ENCODE measurements around the gene CHPT1. TPM values are rescaled to one million over a fixed set of nuclear protein-coding genes. Genes with fewer than 3 reads are reported as not detected.
"Not testable (repeated sequence)": the region's sequence is repeated elsewhere in the genome, so short reads cannot be mapped to it uniquely, and the experiment has no call there.

Gene CHPT1
- total and polyA plus RNA-seq, 2 donors (not counting 1 experiment from before 2014, with no cell fraction given): 34.8 to 62.9 TPM

- Histone ChIP-seq H3K27ac (ENCODE audit: insufficient read depth, low read length) (no peak overlapping the region), H3K4me2 (ENCODE audit: extremely low read depth, insufficient read depth, low read length) (no peak overlapping the region), H2AFZ (ENCODE audit: low read length) (no peak overlapping the region), H3K27me3 (ENCODE audit: control insufficient read depth, insufficient read depth, low read length) (no peaks in the 10 kb centered on the region), H3K9me3 (ENCODE audit: control insufficient read depth, insufficient read depth, low read depth, low read length) (no peaks in the 10 kb centered on the region), H3K36me3 (ENCODE audit: control insufficient read depth, insufficient read depth, low read length) (no peaks in the 10 kb centered on the region), H4K20me1 (ENCODE audit: control insufficient read depth, extremely low read depth, insufficient read depth, low read length) (no peaks in the 10 kb centered on the region), H3K4me3 (replicated peaks in 1 of 4; ENCODE audit: control extremely low read depth in 1 of 4, insufficient read depth in 1 of 4, low read depth in 3 of 4, low read length in 4 of 4) (no peak overlapping the region), H3K4me1 (ENCODE audit: control insufficient read depth, extremely low read depth, insufficient read depth, low read length) (no peaks in the 10 kb centered on the region), H3K9ac (ENCODE audit: insufficient read depth, low read length) (no peak overlapping the region), H3K79me2 (ENCODE audit: control insufficient read depth, insufficient read depth, low read length) (no peaks in the 10 kb centered on the region)
- no peak for DNase-seq (ENCODE audit: low read depth in 2 of 2)
- no peak for TF ChIP-seq CTCF (conservative IDR thresholded peaks at IDR 0.05 in 1 of 2, IDR thresholded peaks at IDR 0.05 in 1 of 2; ENCODE audit: low read depth in 1 of 2, low read length in 2 of 2)
- no peak for TF ChIP-seq EZH2 (IDR thresholded peaks at IDR 0.05; ENCODE audit: low read length, missing control alignments)
Observed at GRCh38 chr12:101678081-101678480, 19.4 kb upstream of the CHPT1 start.

GRCh38 chr12:101680240-101680639 lies 17.2 kb upstream of the CHPT1 start:
- Histone ChIP-seq H3K36me3 (ENCODE audit: control insufficient read depth, insufficient read depth, low read length) (no peaks in the 10 kb centered on the region), H3K9ac (ENCODE audit: insufficient read depth, low read length) (no peak overlapping the region), H3K4me2 (ENCODE audit: extremely low read depth, insufficient read depth, low read length) (no peak overlapping the region), H3K27me3 (ENCODE audit: control insufficient read depth, insufficient read depth, low read length) (no peaks in the 10 kb centered on the region), H4K20me1 (ENCODE audit: control insufficient read depth, extremely low read depth, insufficient read depth, low read length) (no peaks in the 10 kb centered on the region), H3K27ac (ENCODE audit: insufficient read depth, low read length) (no peak overlapping the region), H2AFZ (ENCODE audit: low read length) (no peak overlapping the region), H3K4me3 (replicated peaks in 1 of 4; ENCODE audit: control extremely low read depth in 1 of 4, insufficient read depth in 1 of 4, low read depth in 3 of 4, low read length in 4 of 4) (no peak overlapping the region), H3K4me1 (ENCODE audit: control insufficient read depth, extremely low read depth, insufficient read depth, low read length) (no peaks in the 10 kb centered on the region), H3K9me3 (ENCODE audit: control insufficient read depth, insufficient read depth, low read depth, low read length) (no peaks in the 10 kb centered on the region), H3K79me2 (ENCODE audit: control insufficient read depth, insufficient read depth, low read length) (no peaks in the 10 kb centered on the region)
- DNase-seq (ENCODE audit: low read depth in 2 of 2): no peak
- TF ChIP-seq CTCF (conservative IDR thresholded peaks at IDR 0.05 in 1 of 2, IDR thresholded peaks at IDR 0.05 in 1 of 2; ENCODE audit: low read depth in 1 of 2, low read length in 2 of 2): no peak
- no peak for TF ChIP-seq EZH2 (IDR thresholded peaks at IDR 0.05; ENCODE audit: low read length, missing control alignments)

GRCh38 chr12:101680647-101681046 lies 16.8 kb upstream of the CHPT1 start:
- no peak overlapping the region for H3K27ac ChIP-seq (ENCODE audit: insufficient read depth, low read length)

GRCh38 chr12:101681627-101682026 lies 15.8 kb upstream of the CHPT1 start:
- not testable (repeated sequence) for H3K4me1 ChIP-seq (ENCODE audit: control insufficient read depth, extremely low read depth, insufficient read depth, low read length); H2AFZ ChIP-seq (ENCODE audit: low read length); H3K4me2 ChIP-seq (ENCODE audit: extremely low read depth, insufficient read depth, low read length); H4K20me1 ChIP-seq (ENCODE audit: control insufficient read depth, extremely low read depth, insufficient read depth, low read length); H3K36me3 ChIP-seq (ENCODE audit: control insufficient read depth, insufficient read depth, low read length); DNase-seq (ENCODE audit: low read depth in 2 of 2); H3K4me3 ChIP-seq (replicated peaks in 1 of 4; ENCODE audit: control extremely low read depth in 1 of 4, insufficient read depth in 1 of 4, low read depth in 3 of 4, low read length in 4 of 4); H3K27me3 ChIP-seq (ENCODE audit: control insufficient read depth, insufficient read depth, low read length); H3K27ac ChIP-seq (ENCODE audit: insufficient read depth, low read length); H3K79me2 ChIP-seq (ENCODE audit: control insufficient read depth, insufficient read depth, low read length); H3K9me3 ChIP-seq (ENCODE audit: control insufficient read depth, insufficient read depth, low read depth, low read length); H3K9ac ChIP-seq (ENCODE audit: insufficient read depth, low read length)

More at GRCh38 chr12:101680647-101681046, 16.8 kb upstream of the CHPT1 start:
- Histone ChIP-seq H3K4me2 (ENCODE audit: extremely low read depth, insufficient read depth, low read length) (no peak overlapping the region), H3K36me3 (ENCODE audit: control insufficient read depth, insufficient read depth, low read length) (no peaks in the 10 kb centered on the region), H3K4me3 (replicated peaks in 1 of 4; ENCODE audit: control extremely low read depth in 1 of 4, insufficient read depth in 1 of 4, low read depth in 3 of 4, low read length in 4 of 4) (no peak overlapping the region), H4K20me1 (ENCODE audit: control insufficient read depth, extremely low read depth, insufficient read depth, low read length) (no peaks in the 10 kb centered on the region), H2AFZ (ENCODE audit: low read length) (no peak overlapping the region), H3K9me3 (ENCODE audit: control insufficient read depth, insufficient read depth, low read depth, low read length) (no peaks in the 10 kb centered on the region), H3K27me3 (ENCODE audit: control insufficient read depth, insufficient read depth, low read length) (no peaks in the 10 kb centered on the region), H3K79me2 (ENCODE audit: control insufficient read depth, insufficient read depth, low read length) (no peaks in the 10 kb centered on the region), H3K4me1 (ENCODE audit: control insufficient read depth, extremely low read depth, insufficient read depth, low read length) (no peaks in the 10 kb centered on the region), H3K9ac (ENCODE audit: insufficient read depth, low read length) (no peak overlapping the region)
- TF ChIP-seq CTCF (conservative IDR thresholded peaks at IDR 0.05 in 1 of 2, IDR thresholded peaks at IDR 0.05 in 1 of 2; ENCODE audit: low read depth in 1 of 2, low read length in 2 of 2) (no peak), EZH2 (IDR thresholded peaks at IDR 0.05; ENCODE audit: low read length, missing control alignments) (no peak)
- DNase-seq (ENCODE audit: low read depth in 2 of 2): no peak
